Measurements from ENCODE around the gene CPN2. TPM values are rescaled to one million over a fixed set of nuclear protein-coding genes. Genes with fewer than 3 reads are reported as not detected.

CPN2 gene
- total RNA-seq, 4 donors from 2014 or later = not detected

- no peak for TF ChIP-seq POLR2AphosphoS5 (IDR thresholded peaks at IDR 0.05)
- TF ChIP-seq CTCF (IDR thresholded peaks at IDR 0.05) = no peak
- TF ChIP-seq POLR2A (IDR thresholded peaks at IDR 0.05; ENCODE audit: low read depth) = no peak
- no peak for TF ChIP-seq EP300 (IDR thresholded peaks at IDR 0.05)
- Histone ChIP-seq H3K9me3 (no peaks in the 10 kb centered on the region), H3K4me1 (peaks cover 3 to 26% (median 16%) of the 10 kb centered on the region in 4 donors), H3K27me3 (peaks cover 0 to 45% (median 0%) of the 10 kb centered on the region in 4 donors), H3K4me3 (no peak overlapping the region), H3K36me3 (no peaks in the 10 kb centered on the region), H3K27ac (replicated peaks in 1 of 4) (no peak overlapping the region)
- WGBS = 82% methylated on average over 6 of the region's 6 CpGs
- no peak for DNase-seq (ENCODE audit: extremely low spot score)
- intact Hi-C loops (cut with DNase I) = no loop called here
Measured at GRCh38 chr3:194368918-194369317, 17.8 kb upstream of the CPN2 start.

GRCh38 chr3:194367992-194368841, 17.1 kb upstream of the CPN2 start:
- H3K4me1 ChIP-seq = peaks cover 3 to 26% (median 16%) of the 10 kb centered on the region in 4 donors
- H3K27ac ChIP-seq (replicated peaks in 1 of 4) = no peak overlapping the region
- intact Hi-C loops (cut with DNase I) = no loop called here
- DNase-seq (ENCODE audit: extremely low spot score) = no peak
- TF ChIP-seq POLR2A (IDR thresholded peaks at IDR 0.05; ENCODE audit: low read depth) (no peak), CTCF (IDR thresholded peaks at IDR 0.05) (no peak), EP300 (IDR thresholded peaks at IDR 0.05) (no peak), POLR2AphosphoS5 (IDR thresholded peaks at IDR 0.05) (no peak)
- peaks cover 0 to 45% (median 0%) of the 10 kb centered on the region in 4 donors for H3K27me3 ChIP-seq
- no peaks in the 10 kb centered on the region for H3K36me3 ChIP-seq
- WGBS = 73% methylated on average over 18 of the region's 18 CpGs
- H3K4me3 ChIP-seq = no peak overlapping the region
- H3K9me3 ChIP-seq = no peaks in the 10 kb centered on the region

- DNase-seq (ENCODE audit: extremely low spot score) = no peak
- Histone ChIP-seq H3K4me1 (peaks cover 3 to 26% (median 16%) of the 10 kb centered on the region in 4 donors), H3K4me3 (no peak overlapping the region), H3K36me3 (no peaks in the 10 kb centered on the region), H3K9me3 (no peaks in the 10 kb centered on the region), H3K27ac (replicated peaks in 1 of 4) (no peak overlapping the region), H3K27me3 (peaks cover 0 to 26% (median 0%) of the 10 kb centered on the region in 4 donors)
- TF ChIP-seq EP300 (IDR thresholded peaks at IDR 0.05) (no peak), CTCF (IDR thresholded peaks at IDR 0.05) (no peak), POLR2A (IDR thresholded peaks at IDR 0.05; ENCODE audit: low read depth) (no peak), POLR2AphosphoS5 (IDR thresholded peaks at IDR 0.05) (no peak)
- intact Hi-C loops (cut with DNase I) = no loop called here
- WGBS = 89% methylated on average over 8 of the region's 12 CpGs
Measured at GRCh38 chr3:194365978-194366490, 14.9 kb upstream of the CPN2 start.

- Histone ChIP-seq H3K27me3 (peaks cover 0 to 21% (median 0%) of the 10 kb centered on the region in 4 donors), H3K27ac (replicated peaks in 1 of 4) (no peak overlapping the region), H3K4me1 (peaks cover 3 to 26% (median 16%) of the 10 kb centered on the region in 4 donors), H3K9me3 (no peaks in the 10 kb centered on the region), H3K4me3 (no peak overlapping the region), H3K36me3 (no peaks in the 10 kb centered on the region)
- intact Hi-C loops (cut with DNase I) = no loop called here
- no peak for TF ChIP-seq EP300 (IDR thresholded peaks at IDR 0.05)
- no peak for TF ChIP-seq POLR2AphosphoS5 (IDR thresholded peaks at IDR 0.05)
- TF ChIP-seq CTCF (IDR thresholded peaks at IDR 0.05) = no peak
- TF ChIP-seq POLR2A (IDR thresholded peaks at IDR 0.05; ENCODE audit: low read depth) = no peak
- no peak for DNase-seq (ENCODE audit: extremely low spot score)
- WGBS = 95% methylated on average over 5 of the region's 6 CpGs
Measured at GRCh38 chr3:194365526-194365925, 14.4 kb upstream of the CPN2 start.

All from esophagus muscularis mucosa (tissue), 4 donors.